Middle frontal gyrus (tissue), 1 donor: ENCODE results near the gene DPP7.
"Not testable (repeated sequence)": the region's sequence is repeated elsewhere in the genome, so short reads cannot be mapped to it uniquely, and the experiment has no call there.

ENCODE experiments used
- DNase-seq: peaks from one replicate; pipeline ENCODE4 v3.0.0-alpha.2; 2015; ENCODE audit warnings: low spot score; ENCODE audit errors: extremely low spot score

Gene DPP7

GRCh38 chr9:137148242-137148641 lies 33.7 kb upstream of the DPP7 start:
- DNase-seq: no peak

GRCh38 chr9:137147793-137148160 lies 33.2 kb upstream of the DPP7 start:
- DNase-seq: no peak

- no peak for DNase-seq
These were observed 32.7 kb upstream of the DPP7 start for GRCh38 chr9:137147091-137147792.

- DNase-seq: no peak
These were observed 32.0 kb upstream of the DPP7 start for GRCh38 chr9:137146527-137146918.

GRCh38 chr9:137145731-137146526 lies 31.4 kb upstream of the DPP7 start:
- no peak for DNase-seq

GRCh38 chr9:137143459-137143858 lies 28.9 kb upstream of the DPP7 start:
- no peak for DNase-seq

GRCh38 chr9:137141976-137142936 lies 27.7 kb upstream of the DPP7 start:
- DNase-seq: no peak

GRCh38 chr9:137141050-137141810 lies 26.7 kb upstream of the DPP7 start:
- no peak for DNase-seq

- peak; percentile 65 for DNase-seq
These were observed 25.8 kb upstream of the DPP7 start for GRCh38 chr9:137140151-137141012.

- DNase-seq: no peak
These were observed 25.1 kb upstream of the DPP7 start for GRCh38 chr9:137139468-137140150.

- DNase-seq: peak; percentile 59
These were observed 24.4 kb upstream of the DPP7 start, which contains the start of gene GRIN1 for GRCh38 chr9:137138722-137139467. GRIN1 (plus strand) TSS chr9:137139154; CDS start chr9:137139487, 333 bp downstream.

GRCh38 chr9:137138058-137138721 lies 23.7 kb upstream of the DPP7 start:
- DNase-seq: no peak

- no peak for DNase-seq
These were observed 22.5 kb upstream of the DPP7 start for GRCh38 chr9:137136881-137137607.

- no peak for DNase-seq
These were observed 21.8 kb upstream of the DPP7 start for GRCh38 chr9:137136261-137136880.

GRCh38 chr9:137135154-137135553 lies 20.6 kb upstream of the DPP7 start:
- not testable (repeated sequence) for DNase-seq

GRCh38 chr9:137134191-137134590 lies 19.7 kb upstream of the DPP7 start:
- DNase-seq: no peak

- DNase-seq: no peak
These were observed 15.7 kb upstream of the DPP7 start for GRCh38 chr9:137130176-137130755.
